BJ (cell line): ENCODE data around the gene NFIA. TPM values are rescaled to one million over a fixed set of nuclear protein-coding genes. Genes with fewer than 3 reads are reported as not detected.
"Not testable (repeated sequence)": the region's sequence is repeated elsewhere in the genome, so short reads cannot be mapped to it uniquely, and the experiment has no call there.

ENCODE experiments used
- CTCF ChIA-PET: fragments of 350-600 bp; formaldehyde crosslinking; extraction: SDS; loops from one replicate; lab custom pipeline; 2021; ENCODE audit warnings: antibody characterized with exemption, inconsistent platforms; lab: Yijun Ruan, JAX
- POLR2A ChIA-PET: fragments of 300-600 bp; sonication (Branson Sonifier 250); formaldehyde crosslinking; extraction: SDS; loops from one replicate; lab custom pipeline; 2021; ENCODE audit warnings: antibody characterized with exemption; lab: Charles Lee
- DNase-seq: peaks from one replicate; pipeline ENCODE4 v3.0.0-alpha.2; 2011; ENCODE audit warnings: low read depth
- H3K27me3 ChIP-seq: 2 replicates; pipeline ENCODE4 v1.6.0; 2011; ENCODE audit warnings: low read length; ENCODE audit not compliant: control insufficient read depth, insufficient read depth
- H3K36me3 ChIP-seq: 2 replicates; pipeline ENCODE4 v1.5.1; 2011; ENCODE audit warnings: low read length; ENCODE audit not compliant: control insufficient read depth, insufficient read depth
- H3K4me3 ChIP-seq: 2 replicates; pipeline ENCODE4 v1.5.1; 2011; ENCODE audit warnings: low read depth, mild to moderate bottlenecking, control low read depth, low read length
- polyA plus RNA-seq: library from polyadenylated mRNA; depleted of rRNA; stranded (reverse); fragments of >200 nt; gene quantifications from 2 replicates; pipeline ENCODE4 v1.2.3, GENCODE V29; 2011
- TF ChIP-seq, protein P1 (sequence below): IDR thresholded peaks from 2 replicates; pipeline ENCODE4 v1.5.1; 2011; ENCODE audit warnings: low read depth, mild to moderate bottlenecking, control low read depth, inconsistent platforms, low read length, moderate library complexity; ENCODE audit not compliant: insufficient read depth

The NFIA gene
- polyA plus RNA-seq, 1 experiment, result 4.5 TPM

DNA sequence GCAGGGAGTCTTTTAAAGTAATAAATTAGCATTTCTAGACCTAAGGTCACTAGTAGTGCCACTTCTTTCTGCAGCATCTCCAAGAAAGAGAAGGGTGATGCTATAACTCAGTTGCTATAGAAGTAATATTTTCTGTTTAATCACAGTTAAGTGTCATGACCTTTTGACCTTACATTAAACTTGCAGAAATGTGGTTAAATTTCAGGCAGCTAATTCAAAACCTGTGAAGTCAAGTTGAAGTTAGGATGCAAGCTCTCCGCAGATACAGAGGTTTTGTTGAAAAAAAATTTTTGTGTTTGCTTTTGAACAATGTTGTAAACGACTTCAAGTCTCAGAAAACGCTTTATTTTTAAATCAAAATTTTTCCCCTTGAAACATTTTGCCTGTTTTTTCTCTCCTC is 193.9 kb downstream of the NFIA start:
- POLR2A ChIA-PET, result no interaction called here

DNA sequence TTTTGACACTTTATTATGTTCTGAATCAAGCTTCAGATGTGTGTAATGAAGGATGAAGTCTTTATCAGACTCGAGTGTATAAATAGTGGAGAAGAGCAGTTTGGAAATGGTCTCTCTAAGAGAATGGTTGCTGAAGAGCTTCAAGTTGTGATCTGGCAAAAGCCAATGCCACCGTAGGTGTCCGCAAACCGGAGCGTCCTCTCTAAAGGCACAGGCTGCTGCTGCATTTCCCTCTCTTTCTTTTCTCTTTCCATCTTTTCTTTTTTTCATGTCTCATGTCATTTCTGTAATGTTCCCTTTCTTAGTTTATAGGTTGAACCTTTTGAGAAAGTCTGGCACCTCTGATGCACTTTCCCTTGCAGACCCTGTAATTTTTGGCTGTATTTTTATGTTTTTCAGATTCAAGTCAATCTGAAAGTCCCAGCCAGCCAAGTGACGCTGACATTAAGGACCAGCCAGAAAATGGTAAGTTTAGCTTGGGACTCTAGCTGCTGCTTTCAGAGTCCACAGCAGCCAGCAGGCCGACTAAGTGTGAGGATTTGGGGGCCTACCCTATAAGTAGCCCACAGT is 194.8 kb downstream of the NFIA start:
- CTCF ChIA-PET, result interaction anchor here (0.7 kb wide), 1 partner anchor 107 kb away, joined by 3 read pairs; no protein-coding TSS in a partner anchor
- no peak for DNase-seq
- TF ChIP-seq, protein P1, sequence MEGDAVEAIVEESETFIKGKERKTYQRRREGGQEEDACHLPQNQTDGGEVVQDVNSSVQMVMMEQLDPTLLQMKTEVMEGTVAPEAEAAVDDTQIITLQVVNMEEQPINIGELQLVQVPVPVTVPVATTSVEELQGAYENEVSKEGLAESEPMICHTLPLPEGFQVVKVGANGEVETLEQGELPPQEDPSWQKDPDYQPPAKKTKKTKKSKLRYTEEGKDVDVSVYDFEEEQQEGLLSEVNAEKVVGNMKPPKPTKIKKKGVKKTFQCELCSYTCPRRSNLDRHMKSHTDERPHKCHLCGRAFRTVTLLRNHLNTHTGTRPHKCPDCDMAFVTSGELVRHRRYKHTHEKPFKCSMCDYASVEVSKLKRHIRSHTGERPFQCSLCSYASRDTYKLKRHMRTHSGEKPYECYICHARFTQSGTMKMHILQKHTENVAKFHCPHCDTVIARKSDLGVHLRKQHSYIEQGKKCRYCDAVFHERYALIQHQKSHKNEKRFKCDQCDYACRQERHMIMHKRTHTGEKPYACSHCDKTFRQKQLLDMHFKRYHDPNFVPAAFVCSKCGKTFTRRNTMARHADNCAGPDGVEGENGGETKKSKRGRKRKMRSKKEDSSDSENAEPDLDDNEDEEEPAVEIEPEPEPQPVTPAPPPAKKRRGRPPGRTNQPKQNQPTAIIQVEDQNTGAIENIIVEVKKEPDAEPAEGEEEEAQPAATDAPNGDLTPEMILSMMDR, result no peak

More for the DNA sequence above, 193.9 kb downstream of the NFIA start:
- Histone ChIP-seq H3K27me3 (no peaks in the 10 kb centered on the region), H3K36me3 (no peaks in the 10 kb centered on the region), H3K4me3 (no peak overlapping the region)
- TF ChIP-seq, protein P1, result no peak
- DNase-seq, result no peak
- CTCF ChIA-PET, result no interaction called here

DNA sequence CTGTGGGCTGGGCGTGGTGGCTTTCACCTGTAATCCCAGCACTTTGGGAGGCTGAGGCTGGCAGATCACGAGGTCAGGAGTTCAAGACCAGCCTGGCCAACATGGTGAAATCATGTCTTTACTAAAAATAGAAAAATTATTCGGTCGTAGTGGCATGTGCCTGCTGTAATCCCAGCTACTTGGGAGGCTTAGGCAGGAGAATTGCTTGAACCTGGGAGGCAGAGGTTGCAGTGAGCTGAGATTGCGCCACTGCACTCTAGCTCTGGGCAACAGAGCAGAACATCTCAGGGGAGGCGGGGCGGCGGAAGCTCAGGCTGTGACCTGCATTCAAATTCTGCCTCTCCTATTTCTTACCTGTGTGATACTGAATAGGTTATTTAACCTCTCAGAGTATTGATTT is 196.1 kb downstream of the NFIA start:
- DNase-seq, H3K36me3 ChIP-seq, H3K4me3 ChIP-seq, H3K27me3 ChIP-seq, POLR2A ChIA-PET, CTCF ChIA-PET: not testable (repeated sequence)

More for the DNA sequence above, 194.8 kb downstream of the NFIA start:
- H3K4me3 ChIP-seq, result no peak overlapping the region
- H3K36me3 ChIP-seq, result no peaks in the 10 kb centered on the region
- H3K27me3 ChIP-seq, result no peaks in the 10 kb centered on the region
- POLR2A ChIA-PET, result no interaction called here

DNA sequence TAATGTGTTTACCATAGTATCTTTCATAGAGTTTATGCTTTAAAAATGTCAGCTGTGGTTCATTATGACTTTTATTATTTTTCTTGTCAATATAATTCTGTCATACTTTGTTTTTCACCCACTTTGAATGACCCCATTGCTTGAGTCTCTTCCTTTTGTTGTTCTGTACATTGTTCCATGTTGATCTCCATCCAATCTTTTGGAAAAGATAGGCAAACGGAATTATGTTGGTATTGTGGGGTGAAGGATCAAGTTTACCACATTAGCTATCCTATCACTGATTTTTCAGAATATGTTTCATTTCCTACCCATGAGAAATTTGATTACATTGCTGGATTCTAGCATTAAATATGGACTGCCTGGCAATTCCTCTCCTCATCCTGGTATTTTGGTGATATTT is 196.6 kb downstream of the NFIA start:
- Histone ChIP-seq H3K36me3 (no peaks in the 10 kb centered on the region), H3K27me3 (no peaks in the 10 kb centered on the region), H3K4me3 (no peak overlapping the region)
- CTCF ChIA-PET, result no interaction called here
- POLR2A ChIA-PET, result no interaction called here
- DNase-seq, result no peak
- TF ChIP-seq, protein P1, result no peak

DNA sequence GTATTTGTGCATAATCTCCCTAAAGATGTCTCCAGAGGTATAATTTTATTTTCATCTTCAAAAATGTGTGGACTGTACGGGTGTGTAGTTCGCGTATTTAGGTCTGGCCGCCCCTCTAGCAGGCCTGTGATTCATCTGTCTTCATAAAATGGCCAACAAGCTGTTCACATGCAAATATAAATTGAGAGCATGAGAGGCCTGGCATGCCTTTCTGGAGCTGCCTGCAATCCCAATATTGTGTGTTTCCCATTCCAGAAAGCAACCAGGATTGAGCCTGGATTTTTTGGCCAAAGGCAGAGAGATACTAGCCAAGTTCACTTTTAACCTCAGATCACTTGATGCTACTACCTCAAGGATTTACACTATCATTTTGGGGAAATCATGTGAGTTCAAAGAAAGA is 197.2 kb downstream of the NFIA start:
- Histone ChIP-seq H3K36me3 (no peaks in the 10 kb centered on the region), H3K27me3 (no peaks in the 10 kb centered on the region), H3K4me3 (no peak overlapping the region)
- ChIA-PET POLR2A (no interaction called here), CTCF (no interaction called here)
- TF ChIP-seq, protein P1, result no peak
- DNase-seq, result no peak

DNA sequence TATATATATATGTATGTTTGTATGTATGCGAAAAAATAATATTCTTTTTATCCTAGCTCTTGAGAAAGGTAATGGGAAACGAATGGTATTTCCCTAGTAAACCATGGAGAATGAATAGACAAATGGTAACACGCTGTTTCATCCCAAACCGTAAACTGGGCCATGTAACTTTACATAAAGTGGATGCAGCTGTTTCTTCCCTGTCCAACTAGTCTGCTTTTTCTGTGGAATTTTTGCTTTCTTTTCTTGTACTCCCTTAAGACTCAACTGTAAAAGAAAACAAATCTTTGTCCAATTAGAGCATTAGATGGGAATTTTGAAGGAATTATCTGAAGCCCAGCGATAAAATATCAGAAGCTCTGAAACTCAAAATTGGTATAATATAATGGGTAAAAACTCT is 198.1 kb downstream of the NFIA start:
- ChIA-PET CTCF (no interaction called here), POLR2A (no interaction called here)
- TF ChIP-seq, protein P1, result no peak
- Histone ChIP-seq H3K36me3 (no peaks in the 10 kb centered on the region), H3K4me3 (no peak overlapping the region), H3K27me3 (no peaks in the 10 kb centered on the region)
- DNase-seq, result no peak
